Measurements from ENCODE around the gene LRMDA.

LRMDA gene

GRCh38 chr10:75572478-75572877, 141.1 kb downstream of the LRMDA start:
- no peak overlapping the region for H2AFZ ChIP-seq
- no peak overlapping the region for H3K4me3 ChIP-seq (ENCODE audit: low read depth, low read length)
- no peaks in the 10 kb centered on the region for H3K4me1 ChIP-seq
- H3K9me3 ChIP-seq (ENCODE audit: control insufficient read depth, low read length) = no peaks in the 10 kb centered on the region
- H3K36me3 ChIP-seq (ENCODE audit: control insufficient read depth, insufficient read depth, low read length) = no peaks in the 10 kb centered on the region
- no peaks in the 10 kb centered on the region for H3K79me2 ChIP-seq
- TF ChIP-seq, protein P1, sequence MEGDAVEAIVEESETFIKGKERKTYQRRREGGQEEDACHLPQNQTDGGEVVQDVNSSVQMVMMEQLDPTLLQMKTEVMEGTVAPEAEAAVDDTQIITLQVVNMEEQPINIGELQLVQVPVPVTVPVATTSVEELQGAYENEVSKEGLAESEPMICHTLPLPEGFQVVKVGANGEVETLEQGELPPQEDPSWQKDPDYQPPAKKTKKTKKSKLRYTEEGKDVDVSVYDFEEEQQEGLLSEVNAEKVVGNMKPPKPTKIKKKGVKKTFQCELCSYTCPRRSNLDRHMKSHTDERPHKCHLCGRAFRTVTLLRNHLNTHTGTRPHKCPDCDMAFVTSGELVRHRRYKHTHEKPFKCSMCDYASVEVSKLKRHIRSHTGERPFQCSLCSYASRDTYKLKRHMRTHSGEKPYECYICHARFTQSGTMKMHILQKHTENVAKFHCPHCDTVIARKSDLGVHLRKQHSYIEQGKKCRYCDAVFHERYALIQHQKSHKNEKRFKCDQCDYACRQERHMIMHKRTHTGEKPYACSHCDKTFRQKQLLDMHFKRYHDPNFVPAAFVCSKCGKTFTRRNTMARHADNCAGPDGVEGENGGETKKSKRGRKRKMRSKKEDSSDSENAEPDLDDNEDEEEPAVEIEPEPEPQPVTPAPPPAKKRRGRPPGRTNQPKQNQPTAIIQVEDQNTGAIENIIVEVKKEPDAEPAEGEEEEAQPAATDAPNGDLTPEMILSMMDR (IDR thresholded peaks at IDR 0.05) = no peak
- H3K9ac ChIP-seq = no peak overlapping the region
- H3K27ac ChIP-seq = no peak overlapping the region
- H3K4me2 ChIP-seq (ENCODE audit: low read length) = no peak overlapping the region
- H3K27me3 ChIP-seq (ENCODE audit: control insufficient read depth, insufficient read depth, low read length) = no peaks in the 10 kb centered on the region

- Histone ChIP-seq H3K9me3 (ENCODE audit: control insufficient read depth, low read length) (no peaks in the 10 kb centered on the region), H3K9ac (no peak overlapping the region), H2AFZ (no peak overlapping the region), H3K79me2 (no peaks in the 10 kb centered on the region), H3K4me1 (no peaks in the 10 kb centered on the region), H3K36me3 (ENCODE audit: control insufficient read depth, insufficient read depth, low read length) (no peaks in the 10 kb centered on the region), H3K27ac (no peak overlapping the region), H3K4me2 (ENCODE audit: low read length) (no peak overlapping the region), H3K4me3 (ENCODE audit: low read depth, low read length) (no peak overlapping the region), H3K27me3 (ENCODE audit: control insufficient read depth, insufficient read depth, low read length) (no peaks in the 10 kb centered on the region)
- TF ChIP-seq, protein P1 (IDR thresholded peaks at IDR 0.05) = no peak
Observed at GRCh38 chr10:75575940-75576339, 144.5 kb downstream of the LRMDA start.

DNA sequence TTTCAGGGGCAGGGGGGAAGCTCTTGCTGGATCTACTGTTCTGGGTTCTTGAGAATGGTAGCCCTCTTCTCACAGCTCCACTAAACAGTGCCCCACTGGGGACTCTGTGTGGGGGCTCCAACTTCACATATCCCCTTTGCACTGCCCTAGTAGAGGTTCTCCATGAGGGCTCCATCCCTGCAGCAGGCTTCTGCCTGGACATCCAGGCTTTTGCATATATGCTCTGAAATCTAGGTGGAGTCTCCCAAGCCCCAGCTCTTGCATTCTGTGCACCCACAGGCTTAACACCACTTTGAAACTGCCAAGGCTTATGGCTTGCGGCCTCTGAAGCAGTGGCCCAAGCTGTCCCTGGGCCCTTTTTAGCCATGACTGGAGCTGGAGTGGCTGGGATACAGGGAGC, 150.7 kb downstream of the LRMDA start:
- Histone ChIP-seq H2AFZ (no peak overlapping the region), H3K27me3 (ENCODE audit: control insufficient read depth, insufficient read depth, low read length) (no peaks in the 10 kb centered on the region), H3K36me3 (ENCODE audit: control insufficient read depth, insufficient read depth, low read length) (no peaks in the 10 kb centered on the region), H3K79me2 (no peaks in the 10 kb centered on the region), H3K27ac (no peak overlapping the region), H3K9me3 (ENCODE audit: control insufficient read depth, low read length) (no peaks in the 10 kb centered on the region), H3K4me3 (ENCODE audit: low read depth, low read length) (no peak overlapping the region), H3K9ac (no peak overlapping the region), H3K4me1 (no peaks in the 10 kb centered on the region), H3K4me2 (ENCODE audit: low read length) (no peak overlapping the region)
- TF ChIP-seq, protein P1 (IDR thresholded peaks at IDR 0.05) = no peak

DNA sequence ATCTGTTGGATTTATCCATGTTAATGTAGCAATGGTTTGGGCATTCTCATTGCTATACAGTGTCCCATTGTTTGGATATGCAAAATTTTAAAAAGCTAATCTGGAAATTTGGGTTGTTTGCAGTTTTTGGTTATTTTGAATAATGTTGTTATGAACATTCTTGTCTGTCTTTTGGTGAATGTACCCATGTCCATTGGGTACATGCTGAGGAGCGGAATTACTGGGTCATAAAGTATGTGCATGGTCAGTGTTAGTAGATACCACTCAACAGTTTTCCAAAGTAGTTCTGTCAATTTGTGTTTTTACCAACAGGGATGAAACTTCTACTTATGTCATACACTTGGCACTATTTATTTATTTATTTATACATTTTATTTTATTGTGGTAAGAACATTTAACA, 153.9 kb downstream of the LRMDA start:
- Histone ChIP-seq H3K4me2 (ENCODE audit: low read length) (no peak overlapping the region), H3K79me2 (no peaks in the 10 kb centered on the region), H3K4me3 (ENCODE audit: low read depth, low read length) (no peak overlapping the region), H3K9ac (no peak overlapping the region), H3K27me3 (ENCODE audit: control insufficient read depth, insufficient read depth, low read length) (no peaks in the 10 kb centered on the region), H3K36me3 (ENCODE audit: control insufficient read depth, insufficient read depth, low read length) (no peaks in the 10 kb centered on the region), H3K9me3 (ENCODE audit: control insufficient read depth, low read length) (no peaks in the 10 kb centered on the region), H3K4me1 (no peaks in the 10 kb centered on the region), H3K27ac (no peak overlapping the region), H2AFZ (no peak overlapping the region)
- TF ChIP-seq, protein P1 (IDR thresholded peaks at IDR 0.05) = no peak

DNA sequence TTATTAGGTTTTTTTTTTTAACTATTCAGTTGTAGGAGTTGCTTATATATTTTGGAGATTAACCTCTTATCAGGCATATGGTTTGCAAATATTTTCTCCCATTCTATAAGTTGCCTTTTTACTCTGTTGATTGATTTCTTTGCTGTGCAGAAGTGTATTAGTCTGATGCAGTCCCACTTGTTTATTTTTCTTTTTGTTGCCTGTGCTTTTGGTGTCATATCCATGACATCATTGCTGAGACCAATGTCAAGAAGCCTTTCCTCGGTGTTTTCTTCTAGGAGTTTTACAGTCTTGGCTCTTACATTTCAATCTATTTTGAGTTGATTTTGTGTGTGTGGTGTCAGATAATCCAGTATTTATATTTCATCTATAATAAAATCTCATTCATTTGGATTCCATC, 155.4 kb downstream of the LRMDA start:
- H3K4me3 ChIP-seq (ENCODE audit: low read depth, low read length) = no peak overlapping the region
- H3K4me1 ChIP-seq = no peaks in the 10 kb centered on the region
- no peak overlapping the region for H3K9ac ChIP-seq
- no peak overlapping the region for H3K4me2 ChIP-seq (ENCODE audit: low read length)
- TF ChIP-seq, protein P1 (IDR thresholded peaks at IDR 0.05) = no peak
- no peak overlapping the region for H3K27ac ChIP-seq
- H3K79me2 ChIP-seq = no peaks in the 10 kb centered on the region
- no peaks in the 10 kb centered on the region for H3K36me3 ChIP-seq (ENCODE audit: control insufficient read depth, insufficient read depth, low read length)
- no peak overlapping the region for H2AFZ ChIP-seq
- H3K9me3 ChIP-seq (ENCODE audit: control insufficient read depth, low read length) = no peaks in the 10 kb centered on the region
- H3K27me3 ChIP-seq (ENCODE audit: control insufficient read depth, insufficient read depth, low read length) = no peaks in the 10 kb centered on the region

Measured in parathyroid adenoma (tissue), 2 donors.